ENCODE results near the gene ZNF761.

DNA sequence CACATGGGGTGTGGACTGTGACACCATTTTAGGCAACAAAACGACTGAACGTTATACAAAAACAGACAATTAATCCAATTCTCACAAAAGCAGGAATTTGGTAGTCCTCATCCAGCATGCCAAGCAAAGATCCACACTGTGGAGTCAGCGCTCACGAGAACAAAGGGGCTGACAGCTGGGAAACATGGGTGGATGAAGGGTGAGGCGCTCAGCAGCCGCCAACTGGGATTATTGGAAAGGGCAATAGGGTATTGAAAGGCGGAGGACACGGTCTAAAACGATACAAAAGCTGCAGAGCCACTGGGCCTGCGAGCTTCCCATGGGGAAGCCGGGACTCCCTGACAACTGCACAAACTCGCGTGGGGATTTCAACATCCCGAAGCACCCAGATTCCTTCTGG is 31.1 kb downstream of the ZNF761 start:
- TF ChIP-seq TAF1 (IDR thresholded peaks at IDR 0.05; ENCODE audit: borderline replicate concordance, insufficient read depth, low read length) = no peak
- TF ChIP-seq REST (IDR thresholded peaks at IDR 0.05; ENCODE audit: insufficient read depth in 1 of 2, low read depth in 2 of 2, low read length in 2 of 2) = no peak
- TF ChIP-seq POLR2AphosphoS5 (IDR thresholded peaks at IDR 0.05; ENCODE audit: low read depth, low read length) = no peak
- TF ChIP-seq FOXP2 (optimal IDR thresholded peaks at IDR 0.05; ENCODE audit: borderline replicate concordance, extremely low read depth, extremely low read length, insufficient read depth) = no peak
